DMS79 (cell line): ENCODE results near the gene PDZRN3.

ENCODE experiments used
- DNase-seq: peaks from one replicate; lab custom pipeline; 2025; lab: John Stamatoyannopoulos, UW

PDZRN3 gene

GRCh38 chr3:73622091-73622805, 2.5 kb downstream of the PDZRN3 start:
- no peak for DNase-seq

- DNase-seq: no peak
These were observed 3.4 kb downstream of the PDZRN3 start for GRCh38 chr3:73621388-73621787.

- no peak for DNase-seq
These were observed 6.3 kb downstream of the PDZRN3 start for GRCh38 chr3:73618461-73618860.

- no peak for DNase-seq
These were observed 8.7 kb downstream of the PDZRN3 start for GRCh38 chr3:73616056-73616455.

GRCh38 chr3:73614419-73614818, 10.3 kb downstream of the PDZRN3 start:
- DNase-seq: no peak

- DNase-seq: no peak
These were observed 13.6 kb downstream of the PDZRN3 start for GRCh38 chr3:73611176-73611575.

- DNase-seq: no peak
These were observed 14.2 kb downstream of the PDZRN3 start for GRCh38 chr3:73610493-73610892.

GRCh38 chr3:73609655-73610054, 15.1 kb downstream of the PDZRN3 start:
- no peak for DNase-seq

- DNase-seq: no peak
These were observed 15.5 kb downstream of the PDZRN3 start for GRCh38 chr3:73609315-73609641.

GRCh38 chr3:73608456-73609314, 16.1 kb downstream of the PDZRN3 start:
- no peak for DNase-seq

- DNase-seq: no peak
These were observed 18.9 kb downstream of the PDZRN3 start for GRCh38 chr3:73605861-73606260.

- no peak for DNase-seq
These were observed 19.3 kb downstream of the PDZRN3 start for GRCh38 chr3:73605412-73605811.

- DNase-seq: no peak
These were observed 20.3 kb downstream of the PDZRN3 start for GRCh38 chr3:73604451-73604850.

GRCh38 chr3:73603762-73604171, 21.0 kb downstream of the PDZRN3 start:
- no peak for DNase-seq

- no peak for DNase-seq
These were observed 22.6 kb downstream of the PDZRN3 start for GRCh38 chr3:73602170-73602569.

- DNase-seq: no peak
These were observed 23.3 kb downstream of the PDZRN3 start for GRCh38 chr3:73601481-73601880.

GRCh38 chr3:73601011-73601410, 23.7 kb downstream of the PDZRN3 start:
- DNase-seq: no peak

- no peak for DNase-seq
These were observed 24.3 kb downstream of the PDZRN3 start for GRCh38 chr3:73600293-73600938.

- no peak for DNase-seq
These were observed 25.1 kb downstream of the PDZRN3 start for GRCh38 chr3:73599605-73600004.

- DNase-seq: no peak
These were observed 27.3 kb downstream of the PDZRN3 start for GRCh38 chr3:73597476-73597875.

- no peak for DNase-seq
These were observed 32.3 kb downstream of the PDZRN3 start for GRCh38 chr3:73592154-73593144.

GRCh38 chr3:73591286-73591800, 33.4 kb downstream of the PDZRN3 start:
- DNase-seq: no peak
